Caki2 (cell line): Measurements from ENCODE around the gene CFAP47. TPM values are rescaled to one million over a fixed set of nuclear protein-coding genes. Genes with fewer than 3 reads are reported as not detected.

ENCODE experiments used
- DNase-seq: peaks from one replicate; pipeline ENCODE4 v3.0.0-alpha.2; 2015; ENCODE audit warnings: low read depth
- in situ Hi-C: cut with HindIII; loops from 2 replicates; pipeline ENCODE4 v1.10.0; 2016; ENCODE audit warnings: low sequenced_read_pairs, low pct_unique_long_range_greater_than_20kb, mixed read lengths
- total RNA-seq: library from RNA; depleted of rRNA; stranded (reverse); fragments of >200 nt; shearing (Covaris generic); gene quantifications from 2 replicates; pipeline ENCODE4 v1.2.3, GENCODE V29; 2014; ENCODE audit warnings: low replicate concordance; rRNA removed

The CFAP47 gene
- total RNA-seq, 1 experiment from 2014 or later: 3.4 TPM

GRCh38 chrX:36434522-36434921, 515.0 kb downstream of the CFAP47 start:
- peak; percentile 9 for DNase-seq
- in situ Hi-C loops: no loop called here

Other genes with a start within 250 kb of the CFAP47 start
- gene MAGEB16, start 121.4 kb upstream of the CFAP47 start, total RNA-seq: not detected in 2 replicates